Endothelial cell of umbilical vein (primary cell): Measurements from ENCODE around the gene FAAP100.
A peak's percentile ranks its signal among the peaks of the same experiment; 100 is the strongest.

Source experiments
- POLR2A ChIP-seq: IDR thresholded peaks from 2 replicates; pipeline ENCODE4 v1.6.1; 2012; ENCODE audit warnings: low read depth, mild to moderate bottlenecking, control low read depth, low read length
- TF ChIP-seq, protein P1 (sequence below), 2 donors: IDR thresholded peaks; 1 replicate in 1 of 2; 2 replicates in 1 of 2; pipeline ENCODE4 v1.5.1; 2011; ENCODE audit warnings: low read length in 2 of 2, mild to moderate bottlenecking in 2 of 2, moderate library complexity in 2 of 2, control low read depth in 1 of 2, inconsistent platforms in 1 of 2, low read depth in 1 of 2; ENCODE audit not compliant: insufficient read depth in 1 of 2; ENCODE audit errors: extremely low read depth in 1 of 2

DNA sequence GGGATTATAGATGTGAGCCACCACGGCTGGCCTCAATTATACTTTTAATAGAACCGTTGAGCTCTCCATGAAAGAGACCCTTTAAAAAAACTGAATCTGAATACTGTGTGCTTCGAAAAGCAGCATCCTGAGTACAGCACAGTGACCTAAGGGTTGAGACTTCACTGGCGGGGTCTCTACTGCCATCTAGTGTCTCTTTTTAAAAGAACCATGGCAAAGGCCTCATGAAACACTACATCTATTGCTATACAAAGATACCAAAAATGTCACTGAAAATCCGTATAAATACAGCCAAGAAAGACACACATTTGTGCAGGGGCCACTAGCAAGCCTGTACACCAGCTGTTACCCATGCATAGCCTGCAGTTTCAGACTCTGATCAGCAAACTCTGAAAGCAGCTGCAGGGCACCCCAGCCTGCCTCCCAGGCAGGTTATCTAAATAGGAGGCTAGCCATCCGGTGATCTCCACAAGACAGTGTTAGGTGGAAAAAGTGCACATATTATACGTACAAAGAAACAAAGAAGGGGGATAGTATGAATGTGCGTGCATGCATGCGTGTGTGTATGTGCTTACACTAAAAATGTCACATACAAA is 49.5 kb upstream of the FAAP100 start:
- TF ChIP-seq, protein P1, sequence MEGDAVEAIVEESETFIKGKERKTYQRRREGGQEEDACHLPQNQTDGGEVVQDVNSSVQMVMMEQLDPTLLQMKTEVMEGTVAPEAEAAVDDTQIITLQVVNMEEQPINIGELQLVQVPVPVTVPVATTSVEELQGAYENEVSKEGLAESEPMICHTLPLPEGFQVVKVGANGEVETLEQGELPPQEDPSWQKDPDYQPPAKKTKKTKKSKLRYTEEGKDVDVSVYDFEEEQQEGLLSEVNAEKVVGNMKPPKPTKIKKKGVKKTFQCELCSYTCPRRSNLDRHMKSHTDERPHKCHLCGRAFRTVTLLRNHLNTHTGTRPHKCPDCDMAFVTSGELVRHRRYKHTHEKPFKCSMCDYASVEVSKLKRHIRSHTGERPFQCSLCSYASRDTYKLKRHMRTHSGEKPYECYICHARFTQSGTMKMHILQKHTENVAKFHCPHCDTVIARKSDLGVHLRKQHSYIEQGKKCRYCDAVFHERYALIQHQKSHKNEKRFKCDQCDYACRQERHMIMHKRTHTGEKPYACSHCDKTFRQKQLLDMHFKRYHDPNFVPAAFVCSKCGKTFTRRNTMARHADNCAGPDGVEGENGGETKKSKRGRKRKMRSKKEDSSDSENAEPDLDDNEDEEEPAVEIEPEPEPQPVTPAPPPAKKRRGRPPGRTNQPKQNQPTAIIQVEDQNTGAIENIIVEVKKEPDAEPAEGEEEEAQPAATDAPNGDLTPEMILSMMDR (IDR thresholded peaks at IDR 0.05; ENCODE audit: extremely low read depth in 1 of 2, insufficient read depth in 1 of 2, low read depth in 1 of 2, low read length in 2 of 2) = peak; percentile 69 to 71
- no peak for TF ChIP-seq POLR2A
